Activated CD4-positive, CD25-positive, alpha-beta regulatory T cell treated with anti-CD3 and anti-CD28 coated beads, Interleukin-2, amount 50 U/mL, for 16 hours (primary cell): ENCODE measurements around the gene GNAZ.

Source experiments
- DNase-seq: peaks from one replicate; pipeline ENCODE4 v3.0.0-alpha.2; 2020; ENCODE audit warnings: low read depth, low spot score

GNAZ gene

DNA sequence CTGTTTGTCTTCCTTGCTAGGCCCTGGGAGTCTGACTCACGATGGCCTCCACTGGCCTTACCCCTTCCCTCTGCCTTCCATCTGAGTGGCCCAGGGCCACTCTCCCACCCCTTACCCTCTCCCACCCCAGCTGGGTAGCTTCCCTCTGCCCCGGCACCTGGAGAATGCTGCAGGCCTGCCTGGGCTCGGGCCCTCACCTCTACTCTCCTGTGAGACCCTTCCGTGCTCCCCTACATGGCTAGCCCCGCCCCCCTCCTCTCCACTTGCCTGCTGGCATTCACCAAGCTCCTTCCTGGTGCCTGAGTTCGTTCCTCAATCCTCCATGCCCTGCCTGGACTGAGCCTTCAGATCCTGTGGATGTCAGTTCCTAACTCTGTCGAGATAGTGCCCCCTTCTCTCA, 83.7 kb downstream of the GNAZ start:
- no peak for DNase-seq

GRCh38 chr22:23154461-23154860, 84.1 kb downstream of the GNAZ start:
- no peak for DNase-seq

GRCh38 chr22:23155143-23155542, 84.8 kb downstream of the GNAZ start:
- no peak for DNase-seq

DNA sequence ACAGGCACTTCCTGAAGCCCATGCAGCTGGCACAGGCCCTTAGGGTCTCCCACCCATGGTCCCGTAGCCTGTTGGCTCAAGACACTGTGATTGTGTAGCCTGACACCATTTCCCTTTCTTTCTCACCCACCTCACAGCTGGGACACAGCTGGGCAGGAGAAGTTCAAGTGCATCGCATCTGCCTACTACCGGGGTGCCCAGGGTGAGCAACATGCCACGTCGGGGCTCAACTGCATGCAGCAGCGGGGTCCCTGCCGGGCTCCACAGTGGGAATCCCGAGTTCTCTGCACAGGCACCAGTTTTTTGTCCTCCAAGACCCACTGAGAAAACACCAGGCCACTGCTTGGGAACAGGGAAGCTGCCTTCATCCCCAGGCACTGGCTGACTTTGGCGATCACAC, 85.5 kb downstream of the GNAZ start:
- DNase-seq = no peak

DNA sequence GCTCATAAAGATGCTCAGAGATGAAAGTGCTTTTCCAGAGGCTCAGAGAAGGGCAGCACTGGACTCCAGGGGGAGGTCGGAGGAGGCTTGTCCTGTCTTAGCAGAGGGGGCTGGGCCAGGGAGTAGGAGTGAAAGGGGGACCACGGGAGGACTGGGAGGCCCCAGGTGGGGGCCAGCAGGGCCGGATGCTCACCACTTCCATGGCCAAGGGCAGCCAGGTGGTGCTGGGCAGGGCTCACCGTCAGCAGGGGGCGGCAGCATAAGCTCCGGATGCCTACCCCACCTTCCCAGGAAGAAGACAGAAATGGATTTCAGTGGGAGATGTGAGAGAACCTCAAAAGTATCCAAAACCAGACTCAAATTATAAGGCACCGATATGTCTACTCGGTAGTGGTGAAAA, 86.0 kb downstream of the GNAZ start:
- DNase-seq = no peak

- no peak for DNase-seq
Observed at GRCh38 chr22:23157560-23158515, 87.5 kb downstream of the GNAZ start.

- DNase-seq = no peak
Observed at GRCh38 chr22:23158516-23159290, 88.4 kb downstream of the GNAZ start.

DNA sequence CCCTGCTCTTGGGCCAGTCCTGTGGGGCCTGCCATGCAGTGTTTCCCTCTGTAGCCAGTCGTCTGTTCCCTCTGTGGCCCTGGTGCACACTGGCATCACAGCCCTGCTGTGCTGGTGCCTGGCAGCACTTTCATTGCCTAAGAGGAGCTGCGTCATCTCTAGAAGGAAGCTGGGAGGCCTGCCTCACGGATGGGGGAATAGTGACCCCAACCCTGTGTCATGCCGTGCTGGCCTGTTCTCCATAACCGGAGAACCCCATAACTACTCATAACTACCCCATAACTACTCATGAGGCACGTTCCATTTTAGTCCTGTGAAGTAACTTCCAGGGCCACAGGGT, 88.9 kb downstream of the GNAZ start:
- DNase-seq = no peak

DNA sequence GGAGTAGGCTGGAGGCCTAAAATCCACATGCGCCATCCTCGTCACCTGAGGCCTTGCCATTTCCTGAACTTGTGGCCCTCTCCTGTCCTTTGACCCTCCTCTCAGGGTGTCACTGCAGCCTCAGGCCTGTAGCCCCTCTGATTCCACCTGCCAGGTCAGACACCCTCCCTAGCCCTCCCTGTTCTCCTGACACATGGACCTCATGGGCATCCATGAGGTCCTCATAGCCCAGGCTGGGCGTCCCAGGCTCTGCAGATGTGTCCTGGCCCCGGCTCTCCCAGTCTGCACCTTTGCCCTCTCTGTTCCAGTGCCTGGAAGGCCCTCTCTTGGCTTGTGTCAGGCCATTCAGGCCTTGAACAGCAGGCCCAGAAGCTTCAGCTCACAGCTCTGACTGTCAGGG, 90.7 kb downstream of the GNAZ start:
- DNase-seq = no peak

- no peak for DNase-seq
Observed at GRCh38 chr22:23161574-23161973, 91.3 kb downstream of the GNAZ start.

DNA sequence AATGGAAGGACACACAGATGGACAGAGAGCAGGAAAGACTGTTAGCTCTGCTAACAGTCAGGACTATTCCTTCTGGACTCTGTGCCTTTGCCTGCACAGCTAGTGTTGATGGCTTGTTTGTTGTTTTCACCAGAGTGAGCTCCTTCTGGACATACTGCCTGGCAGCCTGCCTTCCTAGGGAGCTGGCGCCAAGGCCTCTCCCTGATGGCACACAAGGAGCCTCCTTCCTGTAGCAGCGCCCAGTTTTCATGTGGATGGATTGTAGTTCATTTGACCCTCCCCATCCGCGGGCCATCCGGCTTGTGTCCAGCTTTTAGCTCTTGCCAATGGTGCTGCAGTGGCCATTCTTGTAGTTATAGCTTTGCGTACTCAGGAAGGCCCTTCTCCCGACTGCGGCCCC, 93.3 kb downstream of the GNAZ start:
- DNase-seq = no peak

GRCh38 chr22:23164091-23164490, 93.8 kb downstream of the GNAZ start:
- no peak for DNase-seq

- no peak for DNase-seq
Observed at GRCh38 chr22:23166042-23166831, 95.9 kb downstream of the GNAZ start.

GRCh38 chr22:23166841-23167616, 96.7 kb downstream of the GNAZ start:
- no peak for DNase-seq

- DNase-seq = no peak
Observed at GRCh38 chr22:23168391-23169042, 98.2 kb downstream of the GNAZ start.

GRCh38 chr22:23169043-23169406, 98.7 kb downstream of the GNAZ start:
- DNase-seq = no peak
